ENCODE results near the gene MXD4.

Gene MXD4

GRCh38 chr4:2251073-2251794, 10.7 kb downstream of the MXD4 start:
- no peak for DNase-seq (ENCODE audit: low read depth in 3 of 3)

DNA sequence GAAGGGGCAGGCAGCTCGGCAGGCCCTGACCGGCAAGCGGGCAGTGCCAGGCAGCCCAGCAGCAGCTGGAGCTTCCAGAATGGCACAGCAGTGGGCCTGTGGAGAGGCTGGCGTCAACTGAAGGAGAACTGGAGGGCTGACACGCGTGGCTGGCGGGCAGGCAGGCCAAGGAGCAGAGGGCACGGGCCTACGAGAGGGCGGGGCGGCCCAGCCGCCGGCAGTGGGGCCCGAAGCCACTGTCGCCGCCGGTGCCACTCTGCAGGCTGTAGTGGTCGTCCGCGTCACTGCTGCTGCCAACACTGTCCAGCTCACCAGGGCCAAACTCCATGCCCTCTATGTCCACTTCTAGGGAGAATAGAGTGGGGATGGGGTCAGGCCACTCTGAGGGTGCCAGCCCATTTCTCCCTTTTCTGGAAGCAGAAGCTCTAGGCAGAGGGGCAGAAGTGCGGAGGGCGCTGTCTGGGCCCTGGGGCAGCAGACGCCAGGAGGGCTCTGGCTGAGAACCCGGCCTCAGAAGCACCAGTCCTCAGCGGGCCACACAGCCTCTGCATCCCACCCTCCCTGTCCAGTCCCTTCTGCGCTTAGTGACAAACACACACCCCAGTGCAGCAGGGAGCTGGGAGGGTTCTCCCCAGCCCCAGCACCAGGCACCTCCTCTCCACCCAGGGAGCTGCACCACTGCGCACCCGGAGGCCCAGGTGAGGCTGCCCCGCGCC, 11.4 kb downstream of the MXD4 start:
- no peak for DNase-seq (ENCODE audit: low read depth in 3 of 3)

DNA sequence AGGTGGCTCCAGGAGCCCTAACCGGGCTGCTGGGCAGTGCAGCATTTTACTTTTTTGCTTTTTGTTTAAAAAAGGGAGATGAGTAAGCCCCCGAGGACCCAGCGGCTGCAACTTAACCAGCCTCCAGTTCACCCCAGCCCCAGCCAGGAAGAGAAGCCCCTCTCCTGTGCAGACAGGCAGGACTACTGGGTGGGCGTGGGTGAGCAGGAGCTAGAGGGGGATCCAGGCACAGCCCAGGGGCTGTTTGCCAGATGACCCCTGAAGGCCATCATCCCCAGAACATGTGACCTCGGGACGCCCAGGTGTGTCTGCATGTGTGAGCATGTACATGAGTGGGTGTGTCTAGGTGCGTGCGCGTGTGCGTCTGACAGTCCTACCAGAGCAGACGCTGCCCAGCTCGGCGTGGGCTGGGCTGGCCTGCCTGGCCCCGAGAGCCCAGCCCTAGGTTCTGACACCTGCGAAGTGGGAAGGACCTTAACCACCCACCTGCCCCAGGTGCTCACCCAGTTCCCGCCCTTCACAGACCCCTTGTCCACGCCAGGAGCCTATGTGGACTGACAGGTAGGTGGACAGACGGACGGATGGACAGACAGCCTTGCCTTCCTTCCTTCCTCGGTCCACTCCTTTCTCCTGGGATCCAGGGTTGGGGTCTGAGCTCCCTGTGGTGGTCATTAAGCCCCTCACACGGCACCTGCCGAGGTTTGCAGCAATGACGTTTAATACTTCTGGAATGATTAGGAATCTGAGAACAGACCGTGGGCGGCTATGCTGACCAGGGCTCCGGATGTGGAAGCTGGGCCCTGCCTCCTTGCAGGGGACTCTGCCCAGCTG, 12.2 kb downstream of the MXD4 start:
- DNase-seq (ENCODE audit: low read depth in 3 of 3) = no peak

- no peak for DNase-seq (ENCODE audit: low read depth in 3 of 3)
These were observed 13.1 kb downstream of the MXD4 start for GRCh38 chr4:2248821-2249261.

GRCh38 chr4:2248044-2248780, 13.7 kb downstream of the MXD4 start:
- DNase-seq (ENCODE audit: low read depth in 3 of 3) = no peak

DNA sequence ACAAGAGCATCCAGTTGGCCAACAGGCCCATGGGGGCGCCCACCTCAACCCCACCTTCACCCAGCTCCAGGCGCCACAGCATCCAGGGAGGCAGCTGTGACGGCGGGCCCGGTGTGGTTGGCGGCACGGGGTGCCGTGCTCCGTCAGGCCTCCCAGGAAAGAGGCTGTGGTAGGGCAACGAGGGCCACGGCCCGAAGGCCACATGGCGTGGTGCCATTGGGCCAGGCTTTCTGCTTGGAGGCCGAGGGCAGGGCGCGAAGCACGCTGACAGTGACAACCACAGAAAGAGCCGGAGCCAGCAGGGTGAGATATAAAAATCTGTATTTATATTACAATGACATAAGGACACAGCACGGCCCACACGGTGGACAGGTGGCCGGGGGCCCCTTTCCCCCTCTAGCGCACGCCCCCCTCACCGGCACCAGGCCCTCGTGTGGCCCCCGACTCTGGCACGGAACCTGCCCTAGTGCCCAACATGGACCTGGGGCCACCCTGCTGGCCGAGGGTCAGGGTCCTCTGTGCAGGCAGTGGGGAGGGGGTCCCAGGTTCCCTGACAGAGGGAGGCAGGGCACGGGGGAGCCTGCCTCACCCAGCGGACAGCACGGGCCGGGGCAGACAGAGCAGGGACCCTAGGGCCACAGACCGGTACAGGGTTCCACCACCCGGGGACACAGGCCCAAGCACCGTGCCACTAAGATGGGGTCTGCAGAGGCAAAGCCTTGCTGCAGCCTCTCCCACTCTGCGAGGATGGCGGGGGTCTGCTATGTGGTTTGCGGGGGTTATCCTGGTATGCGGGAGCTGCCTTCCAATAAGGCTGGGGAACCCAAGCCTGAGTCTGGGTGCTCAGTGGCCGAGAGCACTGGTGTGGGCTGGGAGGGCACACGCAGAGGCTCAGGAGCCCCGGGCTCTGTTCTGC, 14.5 kb downstream of the MXD4 start:
- DNase-seq (ENCODE audit: low read depth in 3 of 3) = no peak

DNA sequence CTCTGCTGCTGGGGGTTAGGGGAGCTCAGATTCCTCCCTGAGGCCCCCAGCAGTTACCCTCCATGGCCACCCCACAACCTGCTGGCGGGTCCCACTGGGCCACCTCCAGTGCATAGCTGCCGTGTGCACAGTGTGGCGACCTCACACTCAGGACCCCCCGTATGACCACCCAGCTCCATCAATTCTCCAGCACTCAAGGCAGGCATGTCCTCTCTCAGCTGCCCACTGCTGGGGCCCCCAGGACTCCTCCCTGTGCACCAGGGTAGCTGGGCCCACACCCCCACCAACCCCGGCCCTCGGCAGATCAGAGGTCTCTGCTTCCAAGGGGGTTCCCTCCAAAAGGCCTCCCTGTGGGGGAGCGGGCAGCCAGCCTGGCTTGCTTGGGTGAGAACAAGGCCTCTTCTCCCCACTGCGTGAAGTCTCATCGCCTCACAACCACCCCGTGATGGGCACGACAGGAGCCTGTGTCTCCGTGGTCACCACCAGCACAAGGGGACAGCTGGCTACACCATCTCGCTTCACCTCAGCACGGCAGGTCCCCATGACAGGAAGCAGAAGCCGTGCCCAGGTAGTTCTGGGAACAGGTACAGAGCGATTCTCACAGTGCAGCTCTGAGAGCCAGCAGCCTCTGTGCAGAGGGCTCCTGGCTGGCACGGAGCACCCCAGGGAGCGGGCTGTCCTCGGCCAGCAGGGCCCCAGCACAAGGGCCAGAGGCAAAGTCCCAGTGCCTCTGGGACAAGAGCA, 15.4 kb downstream of the MXD4 start:
- no peak for DNase-seq (ENCODE audit: low read depth in 3 of 3)

- DNase-seq (ENCODE audit: low read depth in 3 of 3) = no peak
These were observed 16.1 kb downstream of the MXD4 start for GRCh38 chr4:2245787-2246275.

DNA sequence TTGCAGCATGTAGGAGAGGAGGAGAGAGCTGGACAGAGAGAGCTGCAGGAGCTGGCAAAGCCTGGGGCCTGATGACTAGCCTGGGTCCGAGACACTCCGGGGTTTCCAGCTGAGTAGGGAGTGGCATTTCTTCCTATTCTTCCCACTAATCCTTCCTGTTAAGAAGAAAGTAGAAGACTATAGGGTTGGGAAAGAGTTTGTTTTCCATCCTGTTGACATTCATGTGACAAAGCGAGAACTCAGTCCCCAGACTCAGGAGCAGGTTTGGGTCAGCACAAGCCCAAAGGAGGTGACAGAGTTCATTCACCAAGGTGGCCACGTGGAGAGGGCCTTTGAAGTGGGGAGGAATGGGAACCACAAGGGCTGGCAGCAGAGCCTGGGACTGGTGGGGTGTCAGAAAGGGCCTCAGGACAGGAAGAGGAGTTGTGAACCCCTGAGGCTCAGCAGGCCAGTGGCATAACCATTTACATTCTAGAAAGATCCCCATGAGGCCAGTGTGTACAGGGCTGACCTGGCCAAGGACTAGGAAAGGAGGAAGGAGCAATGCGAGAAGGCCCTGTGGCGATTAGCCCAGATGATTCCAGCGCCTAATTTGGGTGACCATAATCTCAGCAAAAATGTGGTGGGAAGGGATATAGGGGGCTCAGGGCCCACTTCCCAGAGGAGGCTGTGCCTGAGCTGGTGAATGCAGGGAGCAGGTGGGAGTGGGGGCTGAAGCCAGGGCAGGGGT, 16.7 kb downstream of the MXD4 start:
- DNase-seq (ENCODE audit: low read depth in 3 of 3) = no peak

- DNase-seq (ENCODE audit: low read depth in 3 of 3) = no peak
These were observed 18.1 kb downstream of the MXD4 start for GRCh38 chr4:2243681-2244380.

GRCh38 chr4:2241410-2242353, 20.2 kb downstream of the MXD4 start, which contains the start of the genes HAUS3 and POLN:
Gene HAUS3, minus strand, starts transcription at chr4:2242121. Its CDS starts 1,175 bp downstream, at chr4:2240946.
Gene POLN, minus strand, starts transcription at chr4:2242121. Its CDS starts 12,890 bp downstream, at chr4:2229231.
- DNase-seq (ENCODE audit: low read depth in 3 of 3) = peak; percentile 98 to 99 (median 98)

GRCh38 chr4:2241003-2241402, 20.9 kb downstream of the MXD4 start:
- no peak for DNase-seq (ENCODE audit: low read depth in 3 of 3)

DNA sequence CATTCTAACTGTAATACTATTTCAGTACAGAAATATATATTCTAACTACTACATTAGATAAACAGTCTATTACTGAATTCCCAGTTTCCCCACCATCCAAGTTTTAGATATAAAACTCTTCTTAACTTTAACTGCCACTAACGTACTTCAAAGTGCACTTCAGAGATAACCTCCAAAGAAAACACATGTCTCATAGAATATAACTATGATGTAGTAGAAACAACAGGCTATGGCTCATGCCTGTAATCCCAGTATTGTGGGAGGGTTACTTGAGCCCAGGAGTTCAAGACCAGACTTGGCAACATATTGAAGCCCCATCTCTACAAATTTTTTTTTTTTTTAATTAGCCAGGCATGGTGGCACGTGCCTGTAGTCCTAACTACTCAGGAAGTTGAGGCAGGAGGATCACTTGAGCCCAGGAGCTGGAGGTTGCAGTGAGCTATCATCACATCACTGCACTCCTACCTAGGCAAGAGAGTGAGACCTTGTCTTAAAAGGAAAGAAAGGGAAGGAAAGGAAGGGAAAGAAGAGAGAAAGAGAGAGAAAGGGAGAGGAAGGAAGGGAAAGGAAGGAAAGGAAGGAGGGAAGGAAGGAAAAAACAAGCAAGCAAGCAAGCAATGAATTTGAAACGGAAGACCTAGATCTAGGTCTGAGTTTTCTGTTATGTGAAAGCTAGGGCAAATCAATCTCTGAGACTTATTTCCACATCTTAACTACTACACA, 24.8 kb downstream of the MXD4 start:
- DNase-seq (ENCODE audit: low read depth in 3 of 3) = no peak

DNA sequence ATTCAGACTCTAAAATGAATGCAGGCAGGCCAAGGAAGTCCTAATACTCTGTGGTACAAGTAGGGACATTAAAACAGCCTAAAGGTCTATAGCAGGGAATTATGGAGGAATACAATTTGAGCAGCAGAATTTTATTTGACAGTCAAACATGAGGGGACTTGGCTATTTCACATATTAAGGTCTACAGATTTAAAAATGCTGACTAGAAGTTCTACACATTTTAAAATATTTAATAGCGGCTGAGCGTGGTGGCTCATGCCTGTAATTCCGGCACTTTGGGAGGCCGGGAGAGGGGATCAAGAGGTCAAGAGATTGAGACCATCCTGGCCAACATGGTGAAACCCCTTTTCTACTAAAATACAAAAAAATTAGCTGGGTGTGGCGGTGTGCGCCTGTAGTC, 30.8 kb downstream of the MXD4 start:
- DNase-seq (ENCODE audit: low read depth in 3 of 3) = no peak

GRCh38 chr4:2226261-2226660, 35.6 kb downstream of the MXD4 start:
- DNase-seq (ENCODE audit: low read depth in 3 of 3) = no peak

- DNase-seq (ENCODE audit: low read depth in 3 of 3) = no peak
These were observed 39.1 kb downstream of the MXD4 start for GRCh38 chr4:2222838-2223237.

Data from stimulated activated CD4-positive, alpha-beta T cell treated with anti-CD3 and anti-CD28 coated beads, TNF-alpha, amount 100 ng/mL, for 4 hours (primary cell).